ENCODE measurements around the gene CRAT. TPM values are rescaled to one million over a fixed set of nuclear protein-coding genes. Genes with fewer than 3 reads are reported as not detected.

Gene CRAT
- total RNA-seq, 1 donor from 2014 or later, result 10.1 TPM

DNA sequence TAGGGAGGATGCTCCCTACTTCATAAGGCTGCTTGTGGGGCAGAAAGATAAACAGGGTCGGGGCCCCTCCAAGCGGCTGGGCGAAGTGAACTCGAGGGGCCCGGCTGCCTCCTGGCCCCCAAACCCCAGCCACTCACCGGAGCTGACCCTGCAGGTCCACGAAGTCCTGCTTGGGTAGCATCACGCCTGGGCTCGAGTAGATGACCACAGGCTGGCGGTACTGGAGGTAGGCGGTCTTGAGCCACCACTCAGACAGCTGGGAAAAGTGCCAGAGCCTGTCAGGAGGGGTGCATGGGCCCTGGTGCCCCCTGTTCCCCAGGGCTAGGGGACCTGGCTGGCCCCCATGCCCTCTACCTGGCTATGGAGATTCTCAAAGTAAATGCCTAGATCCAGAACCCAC lies 6.5 kb downstream of the CRAT start:
- no peaks in the 10 kb centered on the region for H3K79me2 ChIP-seq (ENCODE audit: low read depth)
- no peak overlapping the region for H3K4me3 Mint-ChIP-seq
- no peak overlapping the region for H3K27ac ChIP-seq
- no peak overlapping the region for H3K27ac Mint-ChIP-seq
- no peak overlapping the region for H3K4me3 ChIP-seq
- H3K27me3 ChIP-seq, result peaks cover 7% of the 10 kb centered on the region
- H2AFZ ChIP-seq (replicated peaks), result no peak overlapping the region
- no peaks in the 10 kb centered on the region for H3K9me3 ChIP-seq (ENCODE audit: low read depth)
- H3K36me3 ChIP-seq, result no peaks in the 10 kb centered on the region
- peaks cover 9% of the 10 kb centered on the region for H3K4me1 Mint-ChIP-seq
- peaks cover 2% of the 10 kb centered on the region for H3K36me3 Mint-ChIP-seq
- no peaks in the 10 kb centered on the region for H3K9me3 Mint-ChIP-seq
- DNase-seq (ENCODE audit: low spot score), result no peak
- TF ChIP-seq EZH2 (IDR thresholded peaks at IDR 0.05) (no peak), CTCF (IDR thresholded peaks at IDR 0.05) (no peak), EZH2phosphoT487 (IDR thresholded peaks at IDR 0.05) (no peak)
- no peak overlapping the region for H3K4me2 ChIP-seq
- H3K4me1 ChIP-seq, result no peaks in the 10 kb centered on the region
- no peaks in the 10 kb centered on the region for H4K20me1 ChIP-seq (ENCODE audit: low read depth)
- H3F3A ChIP-seq (ENCODE audit: low read depth), result no peaks in the 10 kb centered on the region
- H3K9ac ChIP-seq, result no peak overlapping the region
- peaks cover 5% of the 10 kb centered on the region for H3K27me3 Mint-ChIP-seq (ENCODE audit: insufficient read depth, low read depth)

- peaks cover 4% of the 10 kb centered on the region for H3K4me1 Mint-ChIP-seq
- peaks cover 2% of the 10 kb centered on the region for H3K36me3 Mint-ChIP-seq
- no peaks in the 10 kb centered on the region for H3K9me3 Mint-ChIP-seq
- H3K4me1 ChIP-seq, result no peaks in the 10 kb centered on the region
- no peak for DNase-seq (ENCODE audit: low spot score)
- H3K9ac ChIP-seq, result no peak overlapping the region
- no peaks in the 10 kb centered on the region for H3K36me3 ChIP-seq
- no peaks in the 10 kb centered on the region for H3K9me3 ChIP-seq (ENCODE audit: low read depth)
- no peak overlapping the region for H3K4me2 ChIP-seq
- H3K79me2 ChIP-seq (ENCODE audit: low read depth), result no peaks in the 10 kb centered on the region
- TF ChIP-seq EZH2 (IDR thresholded peaks at IDR 0.05), result no peak
- TF ChIP-seq CTCF (IDR thresholded peaks at IDR 0.05), result no peak
- TF ChIP-seq EZH2phosphoT487 (IDR thresholded peaks at IDR 0.05), result no peak
- no peaks in the 10 kb centered on the region for H3F3A ChIP-seq (ENCODE audit: low read depth)
- peaks cover 3% of the 10 kb centered on the region for H3K27me3 ChIP-seq
- no peak overlapping the region for H3K27ac Mint-ChIP-seq
- H3K27ac ChIP-seq, result no peak overlapping the region
- H2AFZ ChIP-seq (replicated peaks), result no peak overlapping the region
- no peaks in the 10 kb centered on the region for H4K20me1 ChIP-seq (ENCODE audit: low read depth)
- no peak overlapping the region for H3K4me3 Mint-ChIP-seq
- no peak overlapping the region for H3K4me3 ChIP-seq
- peaks cover 2% of the 10 kb centered on the region for H3K27me3 Mint-ChIP-seq (ENCODE audit: insufficient read depth, low read depth)
Observed at GRCh38 chr9:129103595-129103965, 7.0 kb downstream of the CRAT start.

- peaks cover 7% of the 10 kb centered on the region for H3K27me3 Mint-ChIP-seq (ENCODE audit: insufficient read depth, low read depth)
- Histone ChIP-seq H2AFZ (replicated peaks) (no peak overlapping the region), H3K4me3 (no peak overlapping the region), H3K9me3 (ENCODE audit: low read depth) (no peaks in the 10 kb centered on the region), H3F3A (ENCODE audit: low read depth) (no peaks in the 10 kb centered on the region), H3K27ac (no peak overlapping the region), H3K4me2 (no peak overlapping the region), H3K9ac (no peak overlapping the region), H4K20me1 (ENCODE audit: low read depth) (no peaks in the 10 kb centered on the region), H3K27me3 (no peaks in the 10 kb centered on the region), H3K36me3 (no peaks in the 10 kb centered on the region), H3K4me1 (no peaks in the 10 kb centered on the region), H3K79me2 (ENCODE audit: low read depth) (no peaks in the 10 kb centered on the region)
- H3K4me3 Mint-ChIP-seq, result no peak overlapping the region
- TF ChIP-seq EZH2 (IDR thresholded peaks at IDR 0.05) (no peak), CTCF (IDR thresholded peaks at IDR 0.05) (peak; percentile 66)
- H3K27ac Mint-ChIP-seq, result no peak overlapping the region
- DNase-seq (ENCODE audit: low spot score), result peak; percentile 79
- no peaks in the 10 kb centered on the region for H3K9me3 Mint-ChIP-seq
- peaks cover 4% of the 10 kb centered on the region for H3K4me1 Mint-ChIP-seq
- peaks cover 2% of the 10 kb centered on the region for H3K36me3 Mint-ChIP-seq
Observed at GRCh38 chr9:129102791-129103594, 7.6 kb downstream of the CRAT start.

Data from neural progenitor cell (in vitro differentiated cells).